ENCODE results near the gene UCP3.

Gene UCP3

GRCh38 chr11:74007691-74008372 is 1.1 kb downstream of the UCP3 start:
- in situ Hi-C loops (cut with HindIII; ENCODE audit: low sequenced_read_pairs) = no loop called here
- no peak overlapping the region for H3K4me3 ChIP-seq (ENCODE audit: low read depth, low read length)
- no peak for DNase-seq (ENCODE audit: low read depth, low spot score)
- TF ChIP-seq CTCF (IDR thresholded peaks at IDR 0.05; ENCODE audit: low read depth, low read length) = no peak

- TF ChIP-seq CTCF (IDR thresholded peaks at IDR 0.05; ENCODE audit: low read depth, low read length) = no peak
- DNase-seq (ENCODE audit: low read depth, low spot score) = no peak
- no peak overlapping the region for H3K4me3 ChIP-seq (ENCODE audit: low read depth, low read length)
- in situ Hi-C loops (cut with HindIII; ENCODE audit: low sequenced_read_pairs) = no loop called here
Observed at GRCh38 chr11:74006743-74007304, 2.1 kb downstream of the UCP3 start.

- H3K4me3 ChIP-seq (ENCODE audit: low read depth, low read length) = no peak overlapping the region
- no peak for DNase-seq (ENCODE audit: low read depth, low spot score)
- in situ Hi-C loops (cut with HindIII; ENCODE audit: low sequenced_read_pairs) = no loop called here
- TF ChIP-seq CTCF (IDR thresholded peaks at IDR 0.05; ENCODE audit: low read depth, low read length) = no peak
Observed at GRCh38 chr11:74005721-74006517, 3.0 kb downstream of the UCP3 start.

GRCh38 chr11:74004759-74005615 is 3.9 kb downstream of the UCP3 start:
- DNase-seq (ENCODE audit: low read depth, low spot score) = no peak

GRCh38 chr11:74004046-74004695 is 4.7 kb downstream of the UCP3 start:
- in situ Hi-C loops (cut with HindIII; ENCODE audit: low sequenced_read_pairs) = no loop called here
- no peak for DNase-seq (ENCODE audit: low read depth, low spot score)
- H3K4me3 ChIP-seq (ENCODE audit: low read depth, low read length) = no peak overlapping the region
- no peak for TF ChIP-seq CTCF (IDR thresholded peaks at IDR 0.05; ENCODE audit: low read depth, low read length)

More at GRCh38 chr11:74004759-74005615, 3.9 kb downstream of the UCP3 start:
- in situ Hi-C loops (cut with HindIII; ENCODE audit: low sequenced_read_pairs) = no loop called here
- no peak for TF ChIP-seq CTCF (IDR thresholded peaks at IDR 0.05; ENCODE audit: low read depth, low read length)
- no peak overlapping the region for H3K4me3 ChIP-seq (ENCODE audit: low read depth, low read length)

GRCh38 chr11:74002832-74003231 is 6.1 kb downstream of the UCP3 start:
- no peak for TF ChIP-seq CTCF (IDR thresholded peaks at IDR 0.05; ENCODE audit: low read depth, low read length)
- H3K4me3 ChIP-seq (ENCODE audit: low read depth, low read length) = no peak overlapping the region
- in situ Hi-C loops (cut with HindIII; ENCODE audit: low sequenced_read_pairs) = no loop called here
- no peak for DNase-seq (ENCODE audit: low read depth, low spot score)
